Stimulated activated CD4-positive, alpha-beta T cell treated with anti-CD3 and anti-CD28 coated beads, Interleukin-2, amount 100 ng/mL, for 48 hours (primary cell): ENCODE data around the gene ARL16.
"Not testable (repeated sequence)": the region's sequence is repeated elsewhere in the genome, so short reads cannot be mapped to it uniquely, and the experiment has no call there.

Experiments
- DNase-seq, 2 donors: peaks; one replicate each; pipeline ENCODE4 v3.0.0-alpha.2; 2020

ARL16 gene

GRCh38 chr17:81695211-81695610 is 11.6 kb upstream of the ARL16 start:
- no peak for DNase-seq

DNA sequence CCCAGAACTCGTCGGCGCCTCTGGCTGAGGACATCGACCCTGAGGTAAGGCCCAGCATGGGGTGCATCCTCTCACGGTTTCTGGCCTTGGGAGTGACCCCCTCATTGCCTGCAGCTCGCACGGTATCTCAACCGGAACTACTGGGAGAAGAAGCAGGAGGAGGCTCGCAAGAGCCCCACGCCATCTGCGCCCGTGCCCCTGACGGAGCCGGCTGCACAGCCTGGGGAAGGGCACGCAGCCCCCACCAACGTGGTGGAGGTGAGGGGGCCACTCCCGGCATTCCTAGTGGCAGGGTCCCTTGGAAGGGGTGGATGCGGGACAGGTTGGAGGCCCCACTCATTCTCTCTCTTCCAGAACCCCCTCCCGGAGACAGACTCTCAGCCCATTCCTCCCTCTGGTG is 11.2 kb upstream of the ARL16 start:
- no peak for DNase-seq

- DNase-seq, result no peak
These were observed 10.1 kb upstream of the ARL16 start for GRCh38 chr17:81693509-81694210.

- DNase-seq, result no peak
These were observed 8.0 kb upstream of the ARL16 start for GRCh38 chr17:81691608-81692007.

- no peak for DNase-seq
These were observed 7.6 kb upstream of the ARL16 start for GRCh38 chr17:81691196-81691595.

- DNase-seq, result no peak
These were observed 7.0 kb upstream of the ARL16 start for GRCh38 chr17:81690549-81690948.

- no peak for DNase-seq
These were observed 6.5 kb upstream of the ARL16 start for GRCh38 chr17:81690066-81690465.

GRCh38 chr17:81688616-81689015 is 5.0 kb upstream of the ARL16 start:
- no peak for DNase-seq

DNA sequence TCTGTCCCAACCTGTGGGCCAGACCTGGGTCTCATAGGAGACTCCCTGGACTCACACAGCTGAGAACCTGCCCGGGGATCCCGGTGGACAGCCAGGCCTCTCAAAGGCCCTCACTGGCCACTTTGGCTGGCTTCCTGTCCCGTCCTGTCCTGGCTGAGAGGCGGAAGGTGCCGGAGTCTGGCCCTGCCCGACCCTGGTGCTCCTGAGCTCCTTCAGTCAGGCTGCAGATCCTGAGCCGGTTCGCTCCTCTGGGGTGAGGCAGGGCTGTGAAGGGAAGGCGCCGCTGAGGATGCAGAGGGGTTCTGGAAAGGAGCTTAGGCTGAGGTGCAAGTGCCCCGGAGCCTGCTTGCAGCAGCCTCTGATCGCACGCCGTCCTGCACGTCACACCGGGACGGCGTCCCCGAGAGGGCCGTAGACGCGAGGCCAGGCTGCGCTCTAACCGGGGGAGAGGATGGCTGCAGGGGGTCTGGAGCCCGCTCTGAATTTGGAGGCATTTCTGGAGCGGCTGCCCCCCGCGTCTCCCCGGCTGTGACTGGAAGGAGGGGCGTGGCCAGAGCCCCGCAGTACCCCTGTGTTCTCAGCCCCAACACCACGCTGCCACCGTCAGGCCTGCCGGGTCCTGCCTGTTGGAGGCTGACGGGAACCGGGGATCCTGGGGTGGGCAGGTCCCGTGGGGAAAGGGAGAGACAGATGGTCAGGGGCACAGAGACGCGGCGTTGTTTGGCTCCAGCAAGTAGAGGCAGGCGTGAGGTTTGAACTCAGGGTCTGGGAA is 4.4 kb upstream of the ARL16 start:
- no peak for DNase-seq

DNA sequence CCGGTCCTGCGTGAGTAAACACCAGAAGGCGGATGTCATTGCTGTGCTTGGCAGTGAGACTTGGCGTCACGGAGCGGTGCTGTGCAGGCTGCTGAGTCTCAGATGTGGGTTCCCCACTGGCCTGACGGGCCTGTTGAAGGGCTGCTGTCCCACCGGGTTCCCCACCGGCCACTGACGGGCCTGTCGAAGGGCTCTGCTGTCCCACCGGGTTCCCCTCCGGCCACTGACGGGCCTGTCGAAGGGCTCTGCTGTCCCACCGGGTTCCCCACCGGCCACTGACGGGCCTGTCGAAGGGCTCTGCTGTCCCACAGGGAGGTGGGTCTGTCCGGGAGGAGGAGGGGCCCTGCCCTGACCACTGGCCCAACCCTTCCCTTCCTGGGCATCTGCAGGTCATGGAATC is 3.0 kb upstream of the ARL16 start:
- DNase-seq, result no peak

GRCh38 chr17:81685108-81685507 is 1.5 kb upstream of the ARL16 start:
- DNase-seq, result peak in 1 of 2 donors; percentile 47

DNA sequence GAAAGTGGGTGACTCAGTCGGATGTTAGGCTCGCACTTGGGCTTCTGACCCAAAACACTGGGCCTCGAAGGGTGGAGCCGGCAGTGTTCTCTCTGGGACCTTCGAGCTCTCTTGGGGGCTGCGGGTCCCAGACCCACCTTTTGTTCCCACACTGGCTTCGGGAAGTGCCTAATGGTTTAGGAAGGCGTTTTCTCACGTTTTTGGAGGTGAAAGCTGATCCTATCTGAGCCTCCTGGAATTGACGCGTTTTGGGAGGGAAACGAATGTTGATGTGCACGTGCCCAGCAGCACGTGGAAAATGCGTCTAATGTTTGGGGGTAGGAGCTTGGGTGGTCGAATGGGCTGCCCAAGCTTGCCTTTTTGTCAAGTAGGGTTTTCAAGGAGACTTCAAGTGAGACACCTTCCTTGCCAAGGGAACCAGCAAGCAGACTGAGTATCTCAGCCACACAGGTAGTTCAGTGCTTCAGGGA is 880 bp upstream of the ARL16 start:
- no peak for DNase-seq

- no peak for DNase-seq
These were observed 401 bp downstream of the ARL16 start for GRCh38 chr17:81683208-81683583.

DNA sequence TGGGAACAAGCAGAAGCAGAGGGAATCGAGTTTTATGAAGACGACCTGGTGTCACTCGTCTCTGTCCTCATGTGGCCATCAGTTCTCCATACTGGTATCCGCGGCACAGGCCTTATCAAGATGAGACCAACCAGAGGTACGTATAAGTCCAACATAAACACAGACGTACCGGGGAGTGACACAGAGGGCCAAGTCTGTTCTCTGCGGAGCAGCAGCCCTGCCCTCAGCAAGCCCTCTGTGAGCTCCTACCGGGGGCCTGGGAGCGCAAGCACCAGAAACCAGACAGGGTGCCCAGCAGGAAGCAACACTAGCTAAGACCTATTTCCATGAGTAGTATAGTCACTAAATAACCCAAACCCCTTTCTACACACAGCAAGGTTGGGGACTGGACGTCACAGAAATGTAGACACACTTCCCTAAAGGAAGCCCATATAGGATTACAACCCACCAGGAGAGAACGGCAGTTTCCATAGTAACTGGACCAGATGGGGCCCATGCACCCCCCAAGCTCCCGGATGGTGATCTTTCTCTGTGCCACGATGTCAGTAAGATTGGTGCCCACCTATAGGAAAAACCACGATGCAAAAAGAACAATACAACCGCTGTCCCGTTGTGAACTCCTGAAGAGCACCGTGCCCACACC is 911 bp downstream of the ARL16 start:
- no peak for DNase-seq

GRCh38 chr17:81681672-81682071 is 1.9 kb downstream of the ARL16 start:
- no peak for DNase-seq

- DNase-seq, result no peak
These were observed 3.4 kb downstream of the ARL16 start for GRCh38 chr17:81680150-81680549.

GRCh38 chr17:81676906-81677305 is 6.7 kb downstream of the ARL16 start:
- DNase-seq, result no peak

DNA sequence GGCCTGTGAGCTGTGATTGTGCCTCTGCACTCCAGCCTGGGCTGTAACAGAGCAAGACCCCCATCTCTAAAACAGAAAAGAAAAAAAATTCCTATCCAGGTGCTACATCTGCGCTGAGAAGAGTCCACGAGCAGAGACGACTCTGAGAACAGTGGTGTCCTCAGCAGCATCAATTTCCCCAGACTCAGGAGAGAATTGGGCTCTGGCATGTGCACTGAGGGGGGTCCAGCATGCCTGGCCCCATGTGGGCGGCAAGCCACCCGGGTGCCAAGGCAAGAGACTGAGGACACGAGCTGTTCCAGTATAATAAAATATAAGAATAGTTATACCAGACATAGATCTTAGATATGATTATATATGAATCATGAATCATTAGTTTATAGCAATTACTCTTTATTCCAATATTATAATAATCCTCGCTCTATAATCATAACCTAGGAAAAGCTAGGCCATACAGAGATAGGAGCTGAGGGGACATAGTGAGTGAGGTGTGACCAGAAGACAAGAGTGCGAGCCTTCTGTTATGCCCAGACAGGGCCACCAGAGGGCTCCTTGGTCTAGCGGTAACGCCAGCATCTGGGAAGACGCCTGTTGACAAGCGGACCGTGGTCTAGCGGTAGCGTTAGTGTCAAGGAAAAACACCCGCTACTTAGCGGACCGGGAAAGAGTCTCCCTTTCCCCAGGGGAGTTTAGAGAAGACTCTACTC is 7.9 kb downstream of the ARL16 start:
- DNase-seq, result not testable (repeated sequence)

GRCh38 chr17:81673561-81674258 is 9.9 kb downstream of the ARL16 start:
- no peak for DNase-seq

DNA sequence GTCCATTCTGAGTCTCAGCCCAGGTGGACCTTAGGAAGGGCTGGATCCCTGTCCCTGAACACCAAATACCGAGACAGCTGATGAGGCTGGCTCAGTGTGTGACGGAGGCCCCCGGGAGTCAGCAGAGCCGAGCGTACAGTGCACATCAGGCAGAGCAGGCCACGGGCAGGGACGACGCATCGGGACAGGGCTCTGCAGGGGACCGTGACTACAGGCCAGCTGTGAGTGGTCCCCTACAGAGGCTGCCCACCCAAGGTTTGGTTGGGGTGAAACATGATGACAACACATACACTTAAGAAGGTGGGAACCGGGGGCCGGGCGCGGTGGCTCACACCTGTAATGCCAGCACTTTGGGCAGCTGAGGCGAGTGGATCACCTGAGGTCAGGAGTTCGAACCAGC is 10.6 kb downstream of the ARL16 start:
- DNase-seq, result no peak

- DNase-seq, result no peak
These were observed 11.1 kb downstream of the ARL16 start for GRCh38 chr17:81672504-81672903.

- DNase-seq, result no peak
These were observed 15.8 kb downstream of the ARL16 start for GRCh38 chr17:81667754-81668153.
